ENCODE results near the gene HIF3A. TPM values are rescaled to one million over a fixed set of nuclear protein-coding genes. Genes with fewer than 3 reads are reported as not detected.

The HIF3A gene
- total RNA-seq, 1 donor from 2014 or later: 6.7 TPM

- H2AFZ ChIP-seq (replicated peaks): no peak overlapping the region
- peaks cover 18% of the 10 kb centered on the region for H3F3A ChIP-seq (ENCODE audit: low read depth)
- Mint-ChIP-seq H3K4me3 (no peak overlapping the region), H3K4me1 (peaks cover 11% of the 10 kb centered on the region), H3K9me3 (peaks cover 6% of the 10 kb centered on the region), H3K27ac (peak overlapping the region; percentile 14), H3K27me3 (ENCODE audit: insufficient read depth, low read depth) (peaks cover 2% of the 10 kb centered on the region), H3K36me3 (peaks cover 14% of the 10 kb centered on the region)
- no peaks in the 10 kb centered on the region for H3K27me3 ChIP-seq
- no peaks in the 10 kb centered on the region for H3K4me1 ChIP-seq
- TF ChIP-seq EZH2 (IDR thresholded peaks at IDR 0.05): no peak
- TF ChIP-seq EZH2phosphoT487 (IDR thresholded peaks at IDR 0.05): no peak
- no peak for TF ChIP-seq CTCF (IDR thresholded peaks at IDR 0.05)
- H3K9ac ChIP-seq: no peak overlapping the region
- peak overlapping the region; percentile 29 for H3K27ac ChIP-seq
- no peaks in the 10 kb centered on the region for H3K9me3 ChIP-seq (ENCODE audit: low read depth)
- no peak for DNase-seq (ENCODE audit: low spot score)
- no peak overlapping the region for H3K4me2 ChIP-seq
- no peaks in the 10 kb centered on the region for H3K79me2 ChIP-seq (ENCODE audit: low read depth)
- no peaks in the 10 kb centered on the region for H4K20me1 ChIP-seq (ENCODE audit: low read depth)
- H3K36me3 ChIP-seq: no peaks in the 10 kb centered on the region
- no peak overlapping the region for H3K4me3 ChIP-seq
These were observed 96.0 kb downstream of the HIF3A start for GRCh38 chr19:46392837-46393236.

Small RNAs within 50 kb of the gene (small RNA-seq; reads per million reads assigned to genes)
- not detected for gene RNU6-924P

Other genes with a start within 250 kb of the HIF3A start
- gene IGFL3, start 172.4 kb upstream of the HIF3A start, total RNA-seq (ENCODE audit: low replicate concordance): not detected in 2 replicates
- not detected in 2 replicates for gene IGFL2, start 148.8 kb upstream of the HIF3A start, total RNA-seq (ENCODE audit: low replicate concordance)
- not detected in 2 replicates for gene IGFL1, start 67.3 kb upstream of the HIF3A start, total RNA-seq (ENCODE audit: low replicate concordance)
- gene PPP5C, start 50.0 kb downstream of the HIF3A start, total RNA-seq (ENCODE audit: low replicate concordance): 63.5 and 97.8 TPM in 2 replicates
- 2.8 and 14.1 TPM in 2 replicates for gene CCDC8, start 116.5 kb downstream of the HIF3A start, total RNA-seq (ENCODE audit: low replicate concordance)
- 0.58 and 0.74 TPM in 2 replicates for gene PNMA8C, start 131.9 kb downstream of the HIF3A start, total RNA-seq (ENCODE audit: low replicate concordance)
- gene PNMA8A, start 174.5 kb downstream of the HIF3A start, total RNA-seq (ENCODE audit: low replicate concordance): 42.5 and 43.9 TPM in 2 replicates
- 0.09 and 3.9 TPM in 2 replicates for gene PNMA8B, start 198.8 kb downstream of the HIF3A start, total RNA-seq (ENCODE audit: low replicate concordance)

All from neural progenitor cell (in vitro differentiated cells).